Upper lobe of right lung (tissue), 1 donor: ENCODE data around the gene TANC1. TPM values are rescaled to one million over a fixed set of nuclear protein-coding genes. Genes with fewer than 3 reads are reported as not detected.

Experiments
- ATAC-seq: fragments of 200-7000 bp; cut with Tn5 transposase; one replicate; pipeline ENCODE4 v1.9.1; 2020; ENCODE audit warnings: mild to moderate bottlenecking, moderate library complexity
- DNase-seq: peaks from one replicate; pipeline ENCODE4 v3.0.0-alpha.2; 2020
- H3K27ac ChIP-seq: fragments of 200-600 bp; one replicate; pipeline ENCODE4 v1.8.0; 2022
- H3K27me3 ChIP-seq: fragments of 200-600 bp; one replicate; pipeline ENCODE4 v1.8.0; 2022; ENCODE audit warnings: mild to moderate bottlenecking
- H3K36me3 ChIP-seq: fragments of 200-600 bp; one replicate; pipeline ENCODE4 v1.8.0; 2022
- H3K4me1 ChIP-seq: fragments of 200-600 bp; one replicate; pipeline ENCODE4 v1.8.0; 2022
- H3K4me3 ChIP-seq: fragments of 200-600 bp; one replicate; pipeline ENCODE4 v1.8.0; 2022; ENCODE audit warnings: mild to moderate bottlenecking
- H3K9me3 ChIP-seq: fragments of 200-600 bp; one replicate; pipeline ENCODE4 v1.8.0; 2022
- CTCF ChIP-seq: fragments of 200-600 bp; IDR thresholded peaks from one replicate; pipeline ENCODE4 v1.8.0; 2022; ENCODE audit warnings: antibody characterized with exemption
- intact Hi-C: fragments of 100-400 bp; cut with DNase I; formaldehyde crosslinking; loops from one replicate; pipeline ENCODE4 v1.11.0; 2022
- total RNA-seq: library from RNA; stranded (reverse); fragmentation: NEBNext Ultra II Directional; extraction: Animal tissue kit (Norgen Biotek cat#: 25700); gene quantifications from one replicate; pipeline ENCODE4 v1.2.1, GENCODE V29; 2021
- donor health status: DM: no; HTN: yes; CAD: no; lungs with severe emphysema.

TANC1 gene
- total RNA-seq, 1 donor from 2014 or later: 60.4 TPM

GRCh38 chr2:159125858-159126257, 157.4 kb downstream of the TANC1 start:
- H3K9me3 ChIP-seq: no peaks in the 10 kb centered on the region
- H3K27ac ChIP-seq: no peak overlapping the region
- intact Hi-C loops: no loop called here
- no peak overlapping the region for H3K4me3 ChIP-seq
- no peak for TF ChIP-seq CTCF
- ATAC-seq: no peak
- H3K27me3 ChIP-seq: no peaks in the 10 kb centered on the region
- H3K36me3 ChIP-seq: no peaks in the 10 kb centered on the region
- no peak for DNase-seq
- peaks cover 32% of the 10 kb centered on the region for H3K4me1 ChIP-seq

DNA sequence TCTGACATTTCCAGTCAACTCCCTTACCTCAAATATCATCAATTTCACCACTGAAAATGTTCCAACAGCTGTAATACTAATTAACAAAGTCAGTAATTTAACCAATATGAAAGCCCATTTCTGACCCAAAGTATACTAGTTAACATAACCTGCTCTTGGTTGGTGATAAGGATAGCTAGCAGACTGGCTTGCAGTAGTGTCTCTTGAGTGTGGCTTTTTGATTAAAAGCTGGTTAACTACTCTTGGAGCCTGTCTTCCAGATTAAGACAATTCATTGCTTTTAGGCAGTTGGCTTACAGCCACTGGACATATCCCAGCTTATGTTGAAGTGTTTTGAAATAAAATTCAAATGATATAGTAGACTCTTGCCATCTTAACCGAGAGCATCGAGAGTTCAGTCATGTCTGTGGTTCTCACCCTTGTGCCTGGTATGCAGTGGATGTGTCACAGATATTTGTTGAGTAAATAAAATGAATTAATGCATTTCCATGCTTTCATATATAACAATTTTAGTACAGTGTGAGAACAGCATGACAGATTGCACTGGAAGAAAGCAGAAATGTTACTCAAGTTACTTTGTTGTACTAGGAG, 158.1 kb downstream of the TANC1 start:
- Histone ChIP-seq H3K4me1 (peaks cover 39% of the 10 kb centered on the region), H3K36me3 (no peaks in the 10 kb centered on the region), H3K27ac (peak overlapping the region; percentile 26), H3K27me3 (no peaks in the 10 kb centered on the region), H3K4me3 (no peak overlapping the region), H3K9me3 (no peaks in the 10 kb centered on the region)
- intact Hi-C loops: no loop called here
- TF ChIP-seq CTCF: no peak
- DNase-seq: no peak
- ATAC-seq: no peak

- H3K27ac ChIP-seq: no peak overlapping the region
- DNase-seq (no peak), ATAC-seq (no peak)
- H3K27me3 ChIP-seq: no peaks in the 10 kb centered on the region
- H3K9me3 ChIP-seq: no peaks in the 10 kb centered on the region
- intact Hi-C loops: no loop called here
- H3K36me3 ChIP-seq: no peaks in the 10 kb centered on the region
- no peak for TF ChIP-seq CTCF
- H3K4me1 ChIP-seq: peaks cover 49% of the 10 kb centered on the region
- no peak overlapping the region for H3K4me3 ChIP-seq
Observed at GRCh38 chr2:159128191-159128590, 159.8 kb downstream of the TANC1 start.

GRCh38 chr2:159129269-159129668, 160.8 kb downstream of the TANC1 start:
- intact Hi-C loops: no loop called here
- no peak for TF ChIP-seq CTCF
- Histone ChIP-seq H3K4me3 (no peak overlapping the region), H3K36me3 (no peaks in the 10 kb centered on the region), H3K27ac (peak overlapping the region; percentile 25), H3K27me3 (no peaks in the 10 kb centered on the region), H3K4me1 (peaks cover 42% of the 10 kb centered on the region), H3K9me3 (no peaks in the 10 kb centered on the region)
- no peak for ATAC-seq
- DNase-seq: no peak

DNA sequence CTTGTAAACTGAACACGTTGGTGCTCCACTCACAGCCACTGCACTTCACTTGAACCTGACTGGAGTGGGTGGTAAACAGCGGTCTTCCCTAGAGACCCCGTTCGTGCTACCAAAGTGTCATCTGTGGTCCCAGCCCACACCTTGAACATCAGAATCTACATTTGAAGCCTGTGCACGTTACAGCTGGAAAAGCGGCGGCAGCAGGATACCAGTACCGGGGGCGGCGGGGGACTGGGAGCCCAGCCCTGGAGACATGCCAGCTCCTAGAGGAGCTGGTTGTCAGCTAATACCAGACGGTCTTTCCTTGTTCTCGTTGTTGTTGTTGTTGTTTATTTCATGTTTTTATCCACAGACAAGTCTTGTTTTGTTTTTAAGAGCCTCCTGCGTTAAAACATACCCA, 161.4 kb downstream of the TANC1 start:
- Histone ChIP-seq H3K4me3 (no peak overlapping the region), H3K9me3 (no peaks in the 10 kb centered on the region), H3K27me3 (no peaks in the 10 kb centered on the region), H3K36me3 (no peaks in the 10 kb centered on the region), H3K27ac (peak overlapping the region; percentile 25), H3K4me1 (peaks cover 42% of the 10 kb centered on the region)
- no peak for DNase-seq
- intact Hi-C loops: no loop called here
- peak; percentile 27 for ATAC-seq
- TF ChIP-seq CTCF: no peak

DNA sequence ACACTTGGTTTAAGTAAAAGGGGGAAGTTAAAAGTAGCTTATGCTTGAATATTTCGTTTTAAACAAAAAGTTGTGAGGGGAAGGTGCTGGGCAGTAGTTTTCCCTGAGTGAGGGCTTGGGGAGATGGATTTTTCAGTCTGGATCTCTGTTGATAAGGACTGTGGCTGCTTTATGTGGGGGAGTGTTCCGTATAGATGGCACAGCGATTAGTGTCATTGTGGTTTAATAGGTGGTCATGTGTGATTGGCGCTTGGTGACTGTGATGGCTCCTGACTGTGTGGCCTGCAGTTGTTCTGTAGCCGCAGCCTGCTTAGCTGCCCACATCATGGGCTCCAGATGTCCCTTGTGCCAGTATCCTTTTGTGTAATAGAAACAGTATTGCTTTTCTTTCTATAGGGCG, 161.9 kb downstream of the TANC1 start:
- Histone ChIP-seq H3K27ac (no peak overlapping the region), H3K4me1 (peaks cover 42% of the 10 kb centered on the region), H3K36me3 (no peaks in the 10 kb centered on the region), H3K27me3 (no peaks in the 10 kb centered on the region), H3K9me3 (no peaks in the 10 kb centered on the region), H3K4me3 (no peak overlapping the region)
- intact Hi-C loops: no loop called here
- no peak for DNase-seq
- TF ChIP-seq CTCF: no peak
- ATAC-seq: peak; percentile 69
